HG03175 (cell line): ENCODE results near the gene FAM32A.

Experiments used
- ATAC-seq: cut with Tn5 transposase; IDR thresholded peaks from one replicate; pipeline ENCODE4 v1.9.1; 2021; ENCODE audit warnings: mild to moderate bottlenecking, moderate library complexity; ENCODE audit not compliant: unreplicated experiment

The FAM32A gene

DNA sequence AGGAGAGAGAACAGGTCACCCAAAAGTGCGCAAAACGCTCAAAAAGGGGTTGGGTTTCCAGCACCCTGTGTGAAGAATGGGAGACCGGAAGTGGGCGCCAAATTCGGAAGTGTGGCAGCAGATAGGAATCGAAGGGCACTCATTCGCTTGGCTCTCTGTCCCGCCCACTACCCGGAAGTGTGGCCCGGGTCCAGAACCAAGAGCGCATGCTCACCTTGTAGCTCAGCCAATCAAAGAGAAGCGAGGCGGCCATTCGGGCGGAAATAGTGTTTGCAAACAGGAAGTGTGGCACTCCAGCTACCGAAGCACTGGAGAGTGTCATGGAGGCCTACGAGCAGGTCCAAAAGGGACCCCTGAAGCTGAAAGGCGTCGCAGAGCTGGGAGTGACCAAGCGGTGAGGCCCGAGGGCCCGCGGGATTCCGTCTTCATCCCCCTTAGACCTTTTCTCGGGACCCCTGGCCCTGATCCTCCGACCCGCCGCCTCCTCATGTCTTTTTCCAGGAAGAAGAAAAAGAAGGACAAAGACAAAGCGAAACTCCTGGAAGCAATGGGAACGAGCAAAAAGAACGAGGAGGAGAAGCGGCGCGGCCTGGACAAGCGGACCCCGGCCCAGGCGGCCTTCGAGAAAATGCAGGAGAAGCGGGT, at the start of gene FAM32A:
FAM32A (plus strand) TSS at position 288 of the 645 bp plus-strand sequence; CDS start at position 321, 33 bp downstream.
- ATAC-seq: peak; percentile 84

DNA sequence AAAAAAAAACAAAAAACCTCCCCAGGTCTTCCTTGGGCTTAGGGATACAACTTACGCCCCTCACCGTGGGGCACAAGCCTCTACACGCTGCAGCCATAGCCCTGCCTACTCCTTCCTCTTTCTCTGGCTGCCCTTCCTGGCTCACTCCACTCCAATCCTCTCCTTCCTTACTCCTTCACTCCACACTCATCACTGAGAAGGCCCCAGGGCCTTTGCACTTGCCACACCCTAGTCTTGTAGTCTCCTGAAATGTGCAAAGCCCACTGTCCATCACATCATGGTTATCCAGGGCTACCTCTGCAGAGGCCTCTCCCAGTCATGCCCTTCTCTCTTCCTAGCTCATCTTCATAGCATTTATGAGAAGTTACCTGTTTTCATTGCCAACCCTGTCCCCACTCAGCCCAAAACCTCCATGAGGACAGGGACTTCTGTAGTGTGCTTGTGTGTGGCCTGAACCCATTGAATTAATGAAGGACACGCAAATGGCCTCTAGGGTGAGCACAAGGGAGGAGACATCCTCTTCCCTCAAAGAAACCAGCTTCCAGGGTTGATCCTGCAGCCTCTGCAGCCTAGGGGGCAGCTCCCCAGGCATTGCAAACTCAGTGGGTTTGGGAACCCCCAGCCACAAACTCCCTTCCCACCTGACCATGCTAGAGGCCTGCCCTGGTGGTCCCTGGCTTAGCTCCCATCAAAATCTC, 49.6 kb upstream of the FAM32A start:
- ATAC-seq: no peak

- no peak for ATAC-seq
These were observed 48.8 kb upstream of the FAM32A start for GRCh38 chr19:16136185-16136999.

- ATAC-seq: no peak
These were observed 45.5 kb upstream of the FAM32A start for GRCh38 chr19:16139752-16140151.

GRCh38 chr19:16141043-16141442, 44.2 kb upstream of the FAM32A start:
- ATAC-seq: peak; percentile 42

DNA sequence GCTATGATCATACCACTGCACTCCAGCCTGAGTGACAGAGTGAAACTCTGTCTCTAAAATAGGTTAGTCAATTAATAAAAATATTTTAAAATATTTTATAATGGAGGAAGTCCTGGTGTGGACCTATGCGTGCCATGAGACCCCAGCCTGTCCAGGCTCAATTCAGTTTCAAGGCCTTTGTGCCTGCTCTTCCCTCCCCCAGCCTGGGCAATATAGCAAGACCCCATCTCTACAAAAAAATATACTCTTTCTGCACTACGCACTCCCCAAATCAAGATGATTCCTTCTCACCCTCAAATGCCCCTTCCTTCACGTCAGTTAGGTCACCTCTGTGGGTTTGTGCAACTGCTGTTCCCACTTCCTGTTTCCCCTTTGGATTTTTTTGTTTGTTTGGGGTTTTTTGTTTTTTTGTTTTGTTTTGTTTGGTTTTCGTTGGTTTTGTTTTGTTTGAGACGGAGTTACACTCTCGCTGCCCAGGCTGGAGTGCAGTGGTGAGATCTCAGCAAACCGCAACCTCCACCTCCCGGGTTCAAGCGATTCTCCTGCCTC, 43.1 kb upstream of the FAM32A start:
- no peak for ATAC-seq

DNA sequence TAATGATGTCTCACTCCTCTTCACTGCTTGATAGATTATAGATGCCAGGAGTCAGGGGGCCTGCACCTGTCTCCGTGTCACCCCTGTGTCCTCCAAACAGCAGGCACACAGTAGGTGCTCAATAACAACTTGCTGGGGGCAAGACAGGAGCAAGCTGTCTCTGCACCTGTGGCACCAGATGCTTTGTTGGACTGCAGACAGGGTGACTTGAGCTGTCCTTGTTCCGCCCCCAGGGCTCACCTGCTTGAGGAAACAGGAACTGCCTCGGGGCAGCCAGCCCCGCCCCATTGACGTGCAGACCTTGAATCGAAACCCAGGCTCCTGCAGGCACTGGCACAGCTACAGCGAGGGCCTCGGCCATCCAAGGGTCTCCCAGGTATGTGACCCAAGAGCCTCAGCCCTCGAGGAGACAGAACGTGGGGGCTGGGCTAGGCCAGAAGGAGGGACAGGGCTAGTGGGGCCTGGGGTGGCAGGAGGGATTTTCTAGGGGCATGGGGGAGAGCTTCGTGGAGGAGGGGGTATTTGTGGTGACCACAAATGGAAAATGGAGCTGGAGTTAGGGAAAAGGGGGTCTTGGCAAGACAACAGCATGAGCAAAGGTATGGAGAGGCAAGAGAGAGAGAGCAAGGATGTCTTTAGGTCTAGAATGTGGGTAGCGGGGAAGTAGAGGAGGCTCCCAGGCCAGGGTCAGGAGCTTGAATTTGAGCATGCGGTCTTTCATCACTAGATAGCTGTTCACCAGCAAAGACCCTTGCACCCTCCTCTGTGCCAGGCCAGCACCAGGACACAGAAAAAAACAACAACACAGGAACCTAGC, 41.6 kb upstream of the FAM32A start, which contains the start of gene HSH2D:
HSH2D (plus strand) TSS at position 287 of the 817 bp plus-strand sequence. CDS start 5,066 bp downstream, outside the sequence.
- no peak for ATAC-seq

DNA sequence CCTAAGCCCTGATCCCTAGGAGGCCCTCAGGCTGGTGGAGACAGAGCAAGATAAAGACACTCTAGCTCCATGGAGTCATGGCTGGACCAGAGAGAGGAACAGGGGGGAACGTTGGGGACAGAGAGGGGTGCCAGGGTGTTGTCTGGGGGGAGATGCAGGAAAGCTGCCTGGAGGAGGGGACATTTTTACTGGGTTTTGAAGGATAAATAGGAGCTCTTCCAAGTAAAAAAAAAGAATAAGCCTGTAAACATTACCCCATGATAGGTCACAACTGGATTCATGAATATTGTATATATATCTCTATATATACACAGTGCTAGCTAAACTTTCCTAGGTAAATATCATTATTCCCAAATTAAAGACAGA, 41.0 kb upstream of the FAM32A start:
- ATAC-seq: no peak

DNA sequence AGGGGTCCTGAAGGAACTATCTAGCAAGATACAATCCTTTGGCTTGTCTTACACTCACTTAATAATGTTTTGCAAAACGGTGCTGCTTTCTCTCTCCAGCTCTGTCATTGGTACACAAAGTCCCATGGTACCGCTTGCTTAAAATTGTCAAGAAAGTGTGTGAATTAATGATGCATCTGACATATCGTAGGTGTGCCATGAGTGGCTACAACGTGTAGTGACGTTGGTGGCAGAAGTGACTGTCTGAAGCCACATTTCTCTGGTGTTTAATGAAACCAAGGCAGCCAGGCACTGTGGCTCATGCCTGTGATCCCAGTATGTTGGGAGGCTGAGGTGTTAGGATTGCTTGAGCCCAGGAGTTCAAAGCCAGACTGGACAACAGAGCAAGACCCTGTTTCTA, 39.1 kb upstream of the FAM32A start:
- no peak for ATAC-seq

DNA sequence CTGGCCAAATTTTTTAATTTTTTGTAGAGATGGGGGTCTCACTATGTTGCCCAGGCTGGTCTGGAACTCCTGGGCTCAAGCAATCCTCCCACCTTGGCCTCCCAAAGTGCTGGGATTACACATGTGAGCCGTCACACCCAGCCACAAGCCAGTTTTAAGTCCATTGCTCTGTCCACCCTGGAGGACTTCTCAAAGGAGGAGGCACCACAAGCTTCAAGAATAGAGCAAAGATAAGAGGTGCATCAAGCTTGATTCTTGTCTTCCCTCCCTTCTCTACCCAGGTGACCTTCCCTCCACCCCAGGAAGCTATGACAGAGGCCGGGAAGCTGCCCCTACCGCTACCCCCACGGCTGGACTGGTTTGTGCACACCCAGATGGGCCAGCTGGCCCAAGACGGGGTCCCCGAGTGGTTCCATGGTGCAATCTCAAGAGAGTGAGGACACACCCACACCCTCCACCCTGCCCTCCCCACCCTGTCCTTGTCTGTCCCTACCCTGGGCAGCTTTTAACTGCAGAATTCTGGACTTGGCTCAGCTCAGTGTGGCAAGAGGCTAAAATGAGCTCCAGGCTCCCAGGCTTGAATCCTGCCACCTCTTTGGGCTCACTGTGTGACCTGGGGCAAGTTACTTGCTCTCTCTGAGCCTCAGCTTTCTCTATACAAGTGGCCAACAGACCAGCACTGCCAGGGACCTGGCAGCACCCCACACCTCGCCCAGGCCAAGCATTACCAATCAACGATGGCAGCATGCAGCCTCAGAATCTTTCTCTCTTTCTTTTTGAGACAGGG, 36.6 kb upstream of the FAM32A start:
- no peak for ATAC-seq

DNA sequence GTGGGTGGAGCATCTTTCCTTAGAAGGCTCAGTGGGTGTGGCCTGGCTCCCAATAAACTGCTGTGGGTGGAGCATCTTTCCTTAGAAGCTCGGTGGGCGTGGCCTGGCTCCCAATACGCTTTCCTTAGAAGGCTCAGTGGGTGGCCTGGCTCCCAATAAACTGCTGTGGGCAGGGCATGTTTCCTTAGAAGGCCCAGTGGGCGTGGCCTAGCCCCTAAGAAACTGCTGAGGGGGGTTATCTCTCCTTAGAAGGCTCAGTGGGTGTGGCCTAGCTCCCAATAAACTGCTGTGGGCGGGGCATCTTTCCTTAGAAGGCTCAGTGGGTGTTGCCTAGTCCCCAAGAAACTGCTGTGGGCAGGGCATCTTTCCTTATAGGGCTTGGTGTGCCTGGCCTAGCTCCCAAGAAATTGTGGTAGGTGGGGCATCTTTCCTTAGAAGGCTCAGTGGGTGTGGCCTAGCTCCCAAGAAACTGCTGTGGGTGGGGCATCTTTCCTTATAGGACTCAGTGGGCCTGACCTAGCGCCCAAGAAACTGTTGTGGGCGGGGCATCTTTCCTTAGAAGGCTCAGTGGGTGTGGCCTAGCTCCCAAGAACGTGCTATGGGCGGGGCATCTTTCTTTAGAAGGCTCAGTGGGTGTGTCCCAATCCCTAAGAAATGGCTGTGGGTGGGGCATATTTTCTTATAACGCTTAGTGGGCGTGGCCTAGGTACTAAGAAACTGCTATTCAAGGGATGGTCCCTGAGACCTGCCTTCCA, 31.5 kb upstream of the FAM32A start:
- no peak for ATAC-seq

- no peak for ATAC-seq
These were observed 30.7 kb upstream of the FAM32A start for GRCh38 chr19:16154557-16154956.

DNA sequence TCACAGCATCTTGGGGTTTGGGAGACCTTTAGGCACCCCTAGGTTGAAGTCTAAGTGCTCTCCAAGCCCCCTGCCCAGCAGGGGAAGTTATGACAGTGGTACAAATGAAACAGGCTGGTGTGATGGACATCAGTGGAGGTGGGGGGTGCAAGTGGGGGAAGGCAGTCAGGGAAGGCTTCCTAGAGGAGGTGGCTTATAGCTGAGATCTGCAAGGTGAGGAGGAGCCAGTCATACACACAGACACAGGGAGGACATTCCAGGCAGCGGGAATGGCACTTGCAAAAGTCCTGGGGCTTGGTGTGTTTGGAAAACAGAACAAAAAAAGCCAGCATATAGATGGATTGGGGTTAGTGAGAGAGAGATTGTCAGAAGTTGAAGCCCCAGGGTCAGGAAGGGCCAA, 30.1 kb upstream of the FAM32A start:
- no peak for ATAC-seq

GRCh38 chr19:16156904-16157303, 28.3 kb upstream of the FAM32A start:
- ATAC-seq: no peak

GRCh38 chr19:16157601-16158000, 27.6 kb upstream of the FAM32A start:
- ATAC-seq: no peak

- ATAC-seq: no peak
These were observed 25.6 kb upstream of the FAM32A start for GRCh38 chr19:16159655-16160054.

GRCh38 chr19:16160445-16160942, 24.7 kb upstream of the FAM32A start:
- ATAC-seq: no peak

GRCh38 chr19:16160943-16161560, 24.2 kb upstream of the FAM32A start:
- ATAC-seq: no peak
